Activated CD8-positive, alpha-beta T cell treated with anti-CD3 and anti-CD28 coated beads, Interleukin-2, amount 10 ng/mL, durations not matched to agents 7 days and 5 days (primary cell): ENCODE results near the gene RFX4. TPM values are rescaled to one million over a fixed set of nuclear protein-coding genes. Genes with fewer than 3 reads are reported as not detected.

Source experiments
- ATAC-seq: fragments of 150-1000 bp; cut with Tn5 transposase; one replicate; pipeline ENCODE4 v1.10.0; 2021; ENCODE audit warnings: moderate library complexity
- CTCF ChIA-PET: fragments of 350-600 bp; sonication (Branson Sonifier 250); formaldehyde crosslinking; loops from one replicate; lab custom pipeline; 2021; ENCODE audit warnings: antibody characterized with exemption; lab: Charles Lee
- POLR2A ChIA-PET: fragments of 350-600 bp; sonication (Branson Sonifier 250); formaldehyde crosslinking; loops from one replicate; lab custom pipeline; 2021; ENCODE audit warnings: antibody characterized with exemption; lab: Charles Lee
- DNase-seq: peaks from one replicate; pipeline ENCODE4 v3.0.0-alpha.2; 2020
- H3K27ac Mint-ChIP-seq: one replicate; pipeline ENCODE4 v1.8.0; 2021; ENCODE audit warnings: mild to moderate bottlenecking, mixed read lengths
- H3K27me3 Mint-ChIP-seq: one replicate; pipeline ENCODE4 v1.8.0; 2021; ENCODE audit warnings: low read depth, mixed read lengths
- H3K36me3 Mint-ChIP-seq: one replicate; pipeline ENCODE4 v1.8.0; 2021; ENCODE audit warnings: low read depth, mixed read lengths
- H3K4me1 Mint-ChIP-seq: one replicate; pipeline ENCODE4 v1.8.0; 2021; ENCODE audit warnings: low read depth, mixed read lengths
- H3K4me3 Mint-ChIP-seq: one replicate; pipeline ENCODE4 v1.8.0; 2021; ENCODE audit warnings: mild to moderate bottlenecking, mixed read lengths
- H3K9me3 Mint-ChIP-seq: one replicate; pipeline ENCODE4 v1.8.0; 2022; ENCODE audit warnings: mixed read lengths; ENCODE audit not compliant: insufficient read depth
- total RNA-seq, 2 experiments: library from RNA; stranded (reverse); gene quantifications; one replicate each; pipeline ENCODE4 v1.2.3, GENCODE V29; 2021

RFX4 gene
- total RNA-seq, 2 experiments from 2014 or later, result not detected

DNA sequence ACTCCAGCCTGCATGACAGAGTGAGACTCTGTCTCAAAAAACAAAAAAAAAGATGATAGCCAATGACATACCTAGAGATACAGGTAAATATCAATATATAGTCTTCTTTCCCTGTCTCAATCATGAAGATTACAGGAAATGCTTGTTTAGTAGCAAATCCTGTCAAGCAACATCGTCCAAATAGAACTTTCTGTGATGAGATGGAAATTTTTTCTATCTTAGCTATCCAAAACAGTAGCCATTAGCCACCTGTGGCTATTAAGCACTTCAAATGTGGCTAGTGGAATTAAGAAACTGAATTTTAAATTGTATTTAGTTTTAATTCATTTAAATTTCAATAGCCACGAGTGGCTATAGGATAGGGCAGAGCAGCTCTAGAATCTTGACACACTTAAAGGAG lies 158.4 kb downstream of the RFX4 start:
- ChIA-PET POLR2A (interaction anchor here (1.4 kb wide), 1 partner anchor 13 kb away, joined by 3 read pairs; no protein-coding TSS in a partner anchor), CTCF (no interaction called here)
- no peaks in the 10 kb centered on the region for H3K9me3 Mint-ChIP-seq
- ATAC-seq, result no peak
- no peak overlapping the region for H3K27ac Mint-ChIP-seq
- H3K4me1 Mint-ChIP-seq, result no peaks in the 10 kb centered on the region
- H3K36me3 Mint-ChIP-seq, result no peaks in the 10 kb centered on the region
- H3K4me3 Mint-ChIP-seq, result no peak overlapping the region
- DNase-seq, result no peak
- H3K27me3 Mint-ChIP-seq, result peaks cover 5% of the 10 kb centered on the region

DNA sequence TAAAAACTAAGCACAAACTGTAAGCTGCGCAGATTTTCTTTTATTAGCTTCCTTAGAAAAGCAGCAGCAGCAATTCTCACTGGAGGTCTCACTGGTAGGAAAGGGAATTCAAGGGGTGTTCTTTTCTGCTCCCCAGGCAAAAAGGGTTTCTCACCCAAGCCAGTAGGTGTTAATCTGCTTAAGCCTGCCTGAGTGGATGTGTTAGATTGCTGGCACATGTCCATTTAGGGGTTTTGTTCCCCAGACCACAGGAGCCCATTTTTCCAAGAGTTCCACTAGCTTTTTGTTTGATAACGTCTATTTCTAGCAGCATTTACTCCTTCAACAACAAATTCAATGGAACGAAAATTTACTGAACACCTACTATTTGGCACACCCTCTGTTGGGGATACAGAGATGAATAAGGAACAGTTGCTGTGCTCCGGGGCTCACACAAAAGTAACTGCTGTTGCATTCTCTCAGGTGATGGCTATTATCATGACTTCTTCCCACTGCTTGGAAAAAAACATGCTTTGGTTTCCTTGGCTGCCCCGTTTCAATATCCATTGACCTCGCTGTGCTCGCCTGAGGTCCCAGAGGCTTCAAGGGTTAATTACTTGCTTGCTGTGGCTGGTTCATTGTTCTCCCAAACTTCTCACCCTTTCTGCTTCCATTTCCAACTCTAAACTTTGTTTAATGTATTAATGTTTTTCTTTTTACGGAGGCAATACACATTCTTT lies 160.6 kb downstream of the RFX4 start:
- Mint-ChIP-seq H3K4me1 (peaks cover 17% of the 10 kb centered on the region), H3K9me3 (no peaks in the 10 kb centered on the region), H3K27me3 (peaks cover 5% of the 10 kb centered on the region), H3K27ac (no peak overlapping the region), H3K36me3 (peaks cover 2% of the 10 kb centered on the region), H3K4me3 (no peak overlapping the region)
- ATAC-seq (no peak), DNase-seq (no peak)
- POLR2A ChIA-PET, result no interaction called here
- CTCF ChIA-PET, result no interaction called here

DNA sequence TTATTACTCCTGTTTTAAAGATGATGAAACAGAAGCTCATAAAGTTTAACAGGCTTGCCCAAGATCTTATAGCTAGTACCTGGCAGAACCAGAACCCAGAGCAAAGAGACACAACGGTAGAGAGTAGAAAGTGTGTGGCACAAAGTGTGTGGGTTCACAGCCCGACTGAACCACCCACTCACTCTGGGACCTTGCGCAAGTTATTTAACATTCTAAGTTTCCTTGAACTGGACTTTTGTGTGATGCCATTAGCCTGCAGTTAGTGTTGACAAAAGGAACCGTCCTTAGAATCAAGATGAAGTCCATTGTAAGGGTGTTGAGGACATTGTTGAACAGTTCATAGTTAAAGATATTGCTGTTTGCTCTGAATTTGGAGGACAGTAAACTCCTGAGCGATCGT lies 161.8 kb downstream of the RFX4 start:
- ChIA-PET CTCF (no interaction called here), POLR2A (no interaction called here)
- DNase-seq (no peak), ATAC-seq (no peak)
- H3K9me3 Mint-ChIP-seq, result no peaks in the 10 kb centered on the region
- H3K36me3 Mint-ChIP-seq, result peaks cover 2% of the 10 kb centered on the region
- H3K27me3 Mint-ChIP-seq, result peaks cover 5% of the 10 kb centered on the region
- peaks cover 26% of the 10 kb centered on the region for H3K4me1 Mint-ChIP-seq
- no peak overlapping the region for H3K4me3 Mint-ChIP-seq
- H3K27ac Mint-ChIP-seq, result no peak overlapping the region

DNA sequence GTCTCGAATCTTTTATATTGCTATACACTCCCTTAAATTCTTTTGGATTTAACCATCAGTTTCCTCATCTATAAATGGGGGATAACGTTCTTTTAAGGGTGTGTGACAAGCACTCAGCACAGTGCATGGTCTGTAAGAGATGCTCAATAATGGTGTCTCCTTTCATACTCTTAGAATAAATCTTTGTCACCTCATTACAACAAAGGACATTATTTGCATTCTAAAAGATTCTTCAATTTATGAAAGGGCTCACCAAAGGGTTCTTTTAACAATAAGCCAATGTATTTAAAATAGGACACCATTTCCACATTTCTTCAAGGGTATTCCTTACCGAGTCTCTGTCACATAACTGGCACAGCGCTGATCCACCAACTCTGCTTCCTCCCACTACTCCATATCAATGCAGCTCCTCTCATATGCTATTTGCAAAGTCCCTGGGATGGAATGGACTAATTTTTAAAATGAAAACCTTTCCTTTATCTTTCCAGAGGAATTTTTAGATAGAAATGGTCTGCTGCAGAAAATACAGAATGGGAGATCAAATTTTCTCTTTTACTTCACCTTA lies 162.5 kb downstream of the RFX4 start:
- H3K9me3 Mint-ChIP-seq, result no peaks in the 10 kb centered on the region
- peaks cover 30% of the 10 kb centered on the region for H3K4me1 Mint-ChIP-seq
- H3K27ac Mint-ChIP-seq, result no peak overlapping the region
- CTCF ChIA-PET, result no interaction called here
- H3K36me3 Mint-ChIP-seq, result peaks cover 2% of the 10 kb centered on the region
- H3K27me3 Mint-ChIP-seq, result peaks cover 5% of the 10 kb centered on the region
- ATAC-seq (no peak), DNase-seq (no peak)
- POLR2A ChIA-PET, result no interaction called here
- no peak overlapping the region for H3K4me3 Mint-ChIP-seq

DNA sequence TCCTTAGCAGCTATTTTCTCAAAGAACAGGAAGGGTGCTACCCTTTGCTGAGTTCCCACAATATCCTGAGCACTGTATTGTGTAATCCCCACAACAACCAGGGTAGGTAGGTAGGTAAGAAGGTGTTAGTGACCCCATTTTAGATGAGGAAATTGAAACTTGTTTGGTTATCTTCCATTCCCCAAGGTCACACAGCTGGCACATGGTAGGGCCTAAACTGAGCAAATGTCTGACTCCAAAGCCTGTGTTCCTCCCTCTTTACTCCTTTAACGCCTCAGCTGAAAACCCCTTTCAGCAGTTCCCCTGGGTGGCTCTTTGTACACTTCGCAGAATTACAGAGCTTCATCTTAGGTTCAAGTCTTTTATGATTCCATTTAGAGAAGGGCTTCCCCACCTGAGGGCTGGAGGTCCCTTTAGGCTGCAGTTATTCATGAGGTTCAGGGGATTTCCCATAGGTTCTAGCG lies 165.2 kb downstream of the RFX4 start:
- peak overlapping the region; percentile 25 for H3K4me3 Mint-ChIP-seq

DNA sequence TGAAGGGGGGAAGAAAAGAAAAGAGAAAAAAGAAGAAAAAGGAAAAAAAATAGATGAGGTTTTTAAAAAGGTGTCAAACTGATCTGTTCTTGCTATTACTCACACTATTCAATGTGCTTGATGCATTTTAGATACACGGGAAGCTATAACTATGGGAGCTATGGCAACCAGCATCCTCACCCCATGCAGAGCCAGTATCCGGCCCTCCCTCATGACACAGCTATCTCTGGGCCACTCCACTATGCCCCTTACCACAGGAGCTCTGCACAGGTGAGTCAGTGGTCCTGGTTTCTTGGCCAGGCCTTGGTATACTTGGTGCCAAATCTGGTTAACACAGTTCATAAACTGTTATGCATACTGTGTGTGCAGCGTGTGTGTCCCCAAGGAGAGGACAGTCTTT lies 167.7 kb downstream of the RFX4 start:
- Mint-ChIP-seq H3K36me3 (peaks cover 13% of the 10 kb centered on the region), H3K4me1 (peaks cover 56% of the 10 kb centered on the region), H3K27ac (no peak overlapping the region), H3K9me3 (peaks cover 7% of the 10 kb centered on the region), H3K4me3 (no peak overlapping the region), H3K27me3 (no peaks in the 10 kb centered on the region)
- ATAC-seq (no peak), DNase-seq (no peak)
- POLR2A ChIA-PET, result interaction anchor here (0.6 to 1.0 kb wide), 2 partner anchors 18 to 107 kb away, joined by 3 read pairs; no protein-coding TSS in a partner anchor
- CTCF ChIA-PET, result interaction anchor here (1.0 kb wide), 1 partner anchor 393 kb away, joined by 5 read pairs; the partner anchor contains the start of gene POLR3B

More for the DNA sequence above, 165.2 kb downstream of the RFX4 start:
- Mint-ChIP-seq H3K36me3 (peaks cover 9% of the 10 kb centered on the region), H3K27ac (peak overlapping the region; percentile 85), H3K9me3 (peaks cover 7% of the 10 kb centered on the region), H3K27me3 (peaks cover 5% of the 10 kb centered on the region), H3K4me1 (peaks cover 41% of the 10 kb centered on the region)
- ATAC-seq (peak; percentile 85), DNase-seq (peak; percentile 44)
- ChIA-PET POLR2A (interaction anchor here (0.9 to 1.0 kb wide), 2 partner anchors 9 to 17 kb away, joined by 3 read pairs; no protein-coding TSS in a partner anchor), CTCF (interaction anchor here (0.8 to 1.3 kb wide), 2 partner anchors 12 to 390 kb away, joined by 3 to 4 read pairs; partner anchors contain the start of gene POLR3B)

DNA sequence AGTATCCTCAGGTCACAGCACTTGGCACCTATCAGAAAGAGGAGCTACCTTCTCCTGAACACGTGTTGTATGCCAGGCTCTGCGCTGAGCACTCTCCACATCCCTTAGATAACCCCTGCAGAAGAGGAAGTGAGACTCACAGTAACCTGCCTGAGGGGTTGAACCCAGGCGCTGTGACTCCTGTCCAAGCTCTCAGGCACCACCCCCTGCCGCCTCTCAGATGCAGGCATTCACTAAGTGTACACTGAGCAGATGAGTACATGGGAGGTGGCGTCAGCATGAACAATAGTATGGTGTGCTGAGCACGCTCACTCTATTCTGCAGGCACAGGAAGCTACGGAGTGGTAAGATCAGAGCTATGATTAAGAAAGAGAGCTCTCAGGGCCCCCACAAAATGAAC lies 170.7 kb downstream of the RFX4 start:
- H3K4me3 Mint-ChIP-seq, result no peak overlapping the region
- CTCF ChIA-PET, result interaction anchor here (1.1 to 1.3 kb wide), 4 partner anchors 12 to 166 kb away, joined by 3 to 4 read pairs (median 3); no protein-coding TSS in a partner anchor
- H3K9me3 Mint-ChIP-seq, result peaks cover 7% of the 10 kb centered on the region
- peak overlapping the region; percentile 87 for H3K27ac Mint-ChIP-seq
- POLR2A ChIA-PET, result interaction anchor here (0.8 to 1.1 kb wide), 5 partner anchors 18 to 396 kb away, joined by 3 to 5 read pairs (median 4); partner anchors contain the start of genes POLR3B and TMEM263
- peaks cover 38% of the 10 kb centered on the region for H3K4me1 Mint-ChIP-seq
- no peaks in the 10 kb centered on the region for H3K27me3 Mint-ChIP-seq
- DNase-seq (peak; percentile 74), ATAC-seq (peak; percentile 95)
- H3K36me3 Mint-ChIP-seq, result peaks cover 11% of the 10 kb centered on the region

DNA sequence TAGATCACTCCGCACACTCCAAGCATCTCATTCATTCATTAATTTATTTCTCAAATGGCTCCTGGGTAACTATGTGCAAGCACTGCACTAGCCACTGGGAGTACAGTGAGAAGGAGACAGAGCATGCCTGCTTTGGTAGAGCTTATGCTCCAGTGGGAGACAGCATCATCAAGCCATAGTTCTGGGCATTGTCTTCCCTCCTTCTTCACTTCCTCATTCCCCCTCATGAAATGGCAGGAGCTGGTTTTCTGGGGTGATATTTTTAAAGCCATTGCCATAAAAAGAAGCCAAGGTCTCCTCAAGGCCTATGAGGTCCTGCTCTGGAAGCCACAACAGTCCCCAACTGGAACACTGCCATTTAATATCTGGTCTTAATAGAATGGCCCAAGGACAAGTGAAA lies 171.5 kb downstream of the RFX4 start:
- Mint-ChIP-seq H3K9me3 (peaks cover 7% of the 10 kb centered on the region), H3K4me3 (no peak overlapping the region), H3K4me1 (peaks cover 34% of the 10 kb centered on the region), H3K36me3 (peaks cover 11% of the 10 kb centered on the region), H3K27ac (peak overlapping the region; percentile 87), H3K27me3 (no peaks in the 10 kb centered on the region)
- ATAC-seq (no peak), DNase-seq (no peak)
- ChIA-PET POLR2A (interaction anchor here (0.8 to 1.1 kb wide), 4 partner anchors 17 to 202 kb away, joined by 3 to 5 read pairs (median 4); partner anchors contain the start of gene TMEM263), CTCF (interaction anchor here (1.1 to 1.3 kb wide), 2 partner anchors 11 to 165 kb away, joined by 3 to 4 read pairs; no protein-coding TSS in a partner anchor)

DNA sequence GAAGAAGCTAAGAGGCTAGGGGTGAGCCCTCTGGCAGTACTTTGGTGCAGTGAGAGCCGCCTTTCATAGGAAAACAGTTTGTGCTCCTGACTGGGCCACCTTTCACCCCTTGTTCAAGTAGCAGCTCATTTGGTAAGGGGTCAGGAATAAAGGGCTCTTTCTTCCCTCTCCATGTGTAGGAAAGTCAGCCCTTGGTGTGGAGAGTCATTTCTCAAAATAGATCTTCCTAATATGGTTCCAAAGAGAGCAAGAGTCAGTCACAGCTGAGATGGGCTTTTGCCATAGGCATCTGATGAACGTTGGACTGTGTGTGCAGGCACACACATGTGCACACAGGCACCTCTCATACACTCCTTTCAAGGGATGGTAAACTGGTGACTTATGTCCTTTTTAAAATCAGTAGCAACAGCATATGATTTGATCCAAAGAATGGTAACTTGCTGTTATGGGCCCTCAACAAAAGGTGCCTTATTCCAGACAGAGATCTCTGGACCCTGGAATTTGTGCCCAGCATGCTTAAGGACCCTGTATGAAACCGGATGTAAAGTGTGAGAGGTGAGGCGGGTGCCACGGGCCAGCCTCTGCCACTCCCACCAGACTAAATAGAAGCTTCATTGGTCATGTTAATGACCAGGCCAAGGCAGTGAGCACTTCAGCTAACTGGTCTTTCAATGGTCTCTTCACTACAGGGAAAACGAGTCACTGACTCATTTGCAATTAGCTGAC lies 175.0 kb downstream of the RFX4 start:
- peaks cover 4% of the 10 kb centered on the region for H3K36me3 Mint-ChIP-seq
- H3K27me3 Mint-ChIP-seq, result no peaks in the 10 kb centered on the region
- POLR2A ChIA-PET, result interaction anchor here (1.1 kb wide), 1 partner anchor 9 kb away, joined by 3 read pairs; no protein-coding TSS in a partner anchor
- ATAC-seq (no peak), DNase-seq (no peak)
- CTCF ChIA-PET, result interaction anchor here (1.1 to 1.6 kb wide), 2 partner anchors 15 to 84 kb away, joined by 3 to 6 read pairs; no protein-coding TSS in a partner anchor
- no peak overlapping the region for H3K4me3 Mint-ChIP-seq
- peaks cover under 1% of the 10 kb centered on the region for H3K9me3 Mint-ChIP-seq
- H3K4me1 Mint-ChIP-seq, result peaks cover 34% of the 10 kb centered on the region
- H3K27ac Mint-ChIP-seq, result no peak overlapping the region

DNA sequence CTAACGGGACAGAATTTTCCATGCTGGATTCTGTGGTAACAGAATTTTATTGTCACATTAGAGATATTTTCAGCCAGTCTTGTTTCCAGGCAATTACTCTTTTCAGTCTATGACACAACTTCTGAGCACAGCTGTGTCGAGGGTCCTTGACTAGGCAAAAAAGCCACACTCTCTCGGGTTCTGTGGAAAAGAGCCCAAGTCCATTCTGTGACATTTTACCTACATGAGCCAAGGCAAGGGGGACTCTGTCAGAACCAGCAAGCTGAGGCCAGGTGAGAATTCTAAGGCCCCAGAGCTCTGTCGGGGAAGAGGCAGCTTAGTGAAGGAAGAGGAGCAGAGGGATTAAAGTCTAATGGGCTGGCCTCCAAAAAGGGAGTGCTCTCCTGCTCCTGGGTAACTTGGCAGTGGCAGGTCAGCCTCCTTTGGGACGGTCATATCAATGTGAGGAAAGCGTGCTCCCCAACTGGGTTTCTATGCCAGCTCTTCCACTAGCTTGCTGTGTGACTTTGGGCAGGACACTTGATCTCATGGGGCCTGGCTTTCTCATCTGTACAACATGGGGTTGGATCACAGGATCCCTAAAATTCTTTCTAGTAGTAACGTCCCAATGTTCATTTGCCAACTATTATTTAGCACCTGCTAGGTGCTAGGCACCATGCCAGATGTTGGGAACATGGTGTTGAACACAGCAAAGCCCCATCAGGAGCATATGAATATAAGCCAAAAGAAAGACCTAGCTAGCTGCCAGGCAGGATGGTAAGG lies 175.7 kb downstream of the RFX4 start:
- CTCF ChIA-PET, result interaction anchor here (1.1 to 1.6 kb wide), 2 partner anchors 14 to 84 kb away, joined by 3 to 6 read pairs; no protein-coding TSS in a partner anchor
- no peaks in the 10 kb centered on the region for H3K9me3 Mint-ChIP-seq
- H3K27ac Mint-ChIP-seq, result peak overlapping the region; percentile 12
- ATAC-seq, result no peak
- no peaks in the 10 kb centered on the region for H3K36me3 Mint-ChIP-seq
- POLR2A ChIA-PET, result no interaction called here
- DNase-seq, result no peak
- no peak overlapping the region for H3K4me3 Mint-ChIP-seq
- no peaks in the 10 kb centered on the region for H3K27me3 Mint-ChIP-seq
- peaks cover 27% of the 10 kb centered on the region for H3K4me1 Mint-ChIP-seq
